ENCODE results near the gene TAF3.

GRCh38 chr10:7857262-7857661, 39.0 kb downstream of the TAF3 start:
- TF ChIP-seq POLR2AphosphoS5 (IDR thresholded peaks at IDR 0.05) = no peak
- no peak for TF ChIP-seq CTCF (IDR thresholded peaks at IDR 0.05)
- no peak for TF ChIP-seq POLR2A (IDR thresholded peaks at IDR 0.05)
- no peak for TF ChIP-seq EP300 (IDR thresholded peaks at IDR 0.05)
